Urinary bladder (tissue), 4 donors: ENCODE results near the gene FKBP2. TPM values are rescaled to one million over a fixed set of nuclear protein-coding genes. Genes with fewer than 3 reads are reported as not detected.
A peak's percentile ranks its signal among the peaks of the same experiment; 100 is the strongest.

ENCODE experiments used
- DNase-seq: peaks from one replicate; pipeline ENCODE4 v3.0.0-alpha.2; 2015; ENCODE audit errors: extremely low spot score
- H3K27ac ChIP-seq: one replicate; pipeline ENCODE4 v1.5.1; 2013; ENCODE audit warnings: low read depth, mild to moderate bottlenecking, moderate library complexity
- H3K36me3 ChIP-seq: one replicate; pipeline ENCODE4 v1.6.1; 2013; ENCODE audit warnings: mild to moderate bottlenecking, moderate library complexity; ENCODE audit not compliant: insufficient read depth
- H3K4me1 ChIP-seq: one replicate; pipeline ENCODE4 v1.6.1; 2013; ENCODE audit warnings: mild to moderate bottlenecking, moderate library complexity; ENCODE audit not compliant: insufficient read depth
- H3K4me3 ChIP-seq: one replicate; pipeline ENCODE4 v1.5.1; 2013; ENCODE audit warnings: low read depth, low read length
- WGBS: extraction: QIAGEN DNeasy Blood & Tissue Kit; methylation state at CpG from one replicate; pipeline ENCODE4 v1.1.7; 2013; 5-methylcytosine and 5-hydroxymethylcytosine counted together
- polyA plus RNA-seq: library from polyadenylated mRNA; stranded (reverse); fragments of 200-250 nt; gene quantifications from one replicate; pipeline ENCODE4 v1.2.3, GENCODE V29; 2013
- total RNA-seq: library from RNA; depleted of rRNA; stranded (reverse); fragments of >200 nt; gene quantifications from one replicate; pipeline ENCODE4 v1.2.3, GENCODE V29; 2014
- donor health status: healthy with polysubstance abuse.
- donor health status: healthy.

Gene FKBP2
- total and polyA plus RNA-seq, 2 donors = 29.2 to 167 TPM

- H3K4me1 ChIP-seq = no peaks in the 10 kb centered on the region
- no peaks in the 10 kb centered on the region for H3K36me3 ChIP-seq
- no peak overlapping the region for H3K4me3 ChIP-seq
- WGBS = 78% methylated on average over 17 of the region's 17 CpGs
- no peak overlapping the region for H3K27ac ChIP-seq
- no peak for DNase-seq
Measured at GRCh38 chr11:64276653-64277431, 35.9 kb downstream of the FKBP2 start.

GRCh38 chr11:64278576-64279190 lies 37.8 kb downstream of the FKBP2 start:
- no peak overlapping the region for H3K27ac ChIP-seq
- DNase-seq = no peak
- H3K4me1 ChIP-seq = no peaks in the 10 kb centered on the region
- 86% methylated on average over 8 of the region's 8 CpGs for WGBS
- no peak overlapping the region for H3K4me3 ChIP-seq
- no peaks in the 10 kb centered on the region for H3K36me3 ChIP-seq

DNA sequence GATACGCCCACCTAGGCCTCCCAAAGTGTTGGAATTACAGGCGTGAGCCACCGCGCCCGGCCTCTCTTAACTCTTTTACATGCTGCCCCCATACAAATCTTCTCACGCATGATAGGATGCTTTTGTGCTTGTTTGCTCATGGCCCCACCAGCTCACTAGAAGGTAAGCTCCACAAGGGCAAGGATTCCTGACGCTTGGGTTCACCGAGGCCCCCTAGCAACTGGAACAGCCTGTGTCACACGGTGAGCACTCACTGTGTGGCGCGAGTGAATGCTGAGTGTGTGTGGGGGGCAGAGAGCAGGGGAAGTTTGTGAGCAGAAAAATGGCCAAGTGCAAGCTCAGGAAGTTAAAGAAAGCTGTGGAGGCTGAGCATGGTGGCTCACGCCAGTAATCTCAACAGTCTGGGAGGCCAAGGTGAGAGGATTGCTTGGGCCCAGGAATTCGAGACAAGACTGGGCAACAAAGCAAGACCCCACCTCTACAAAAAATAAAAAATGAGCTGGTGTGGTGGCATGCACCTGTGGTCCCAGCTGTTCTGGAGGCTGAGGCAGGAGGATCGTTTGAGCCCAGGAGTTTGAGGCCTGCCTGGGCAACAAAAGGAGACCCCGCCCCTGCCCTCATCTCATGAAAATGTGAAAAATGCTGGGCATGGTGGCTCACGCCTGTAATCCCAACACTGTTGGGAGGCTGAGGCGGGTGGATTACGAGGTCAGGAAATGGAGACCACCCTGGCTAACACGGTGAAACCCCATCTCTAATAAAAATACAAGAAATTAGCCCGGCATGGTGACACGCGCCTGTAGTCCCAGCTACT lies 41.3 kb downstream of the FKBP2 start:
- WGBS = 94% methylated on average over 22 of the region's 22 CpGs
- no peaks in the 10 kb centered on the region for H3K36me3 ChIP-seq
- no peaks in the 10 kb centered on the region for H3K4me1 ChIP-seq
- H3K27ac ChIP-seq = no peak overlapping the region
- H3K4me3 ChIP-seq = no peak overlapping the region
- no peak for DNase-seq

- WGBS = 90% methylated on average over 3 of the region's 3 CpGs
- Histone ChIP-seq H3K27ac (no peak overlapping the region), H3K36me3 (no peaks in the 10 kb centered on the region), H3K4me3 (no peak overlapping the region), H3K4me1 (no peaks in the 10 kb centered on the region)
- DNase-seq = no peak
Measured at GRCh38 chr11:64283092-64283491, 42.2 kb downstream of the FKBP2 start.

DNA sequence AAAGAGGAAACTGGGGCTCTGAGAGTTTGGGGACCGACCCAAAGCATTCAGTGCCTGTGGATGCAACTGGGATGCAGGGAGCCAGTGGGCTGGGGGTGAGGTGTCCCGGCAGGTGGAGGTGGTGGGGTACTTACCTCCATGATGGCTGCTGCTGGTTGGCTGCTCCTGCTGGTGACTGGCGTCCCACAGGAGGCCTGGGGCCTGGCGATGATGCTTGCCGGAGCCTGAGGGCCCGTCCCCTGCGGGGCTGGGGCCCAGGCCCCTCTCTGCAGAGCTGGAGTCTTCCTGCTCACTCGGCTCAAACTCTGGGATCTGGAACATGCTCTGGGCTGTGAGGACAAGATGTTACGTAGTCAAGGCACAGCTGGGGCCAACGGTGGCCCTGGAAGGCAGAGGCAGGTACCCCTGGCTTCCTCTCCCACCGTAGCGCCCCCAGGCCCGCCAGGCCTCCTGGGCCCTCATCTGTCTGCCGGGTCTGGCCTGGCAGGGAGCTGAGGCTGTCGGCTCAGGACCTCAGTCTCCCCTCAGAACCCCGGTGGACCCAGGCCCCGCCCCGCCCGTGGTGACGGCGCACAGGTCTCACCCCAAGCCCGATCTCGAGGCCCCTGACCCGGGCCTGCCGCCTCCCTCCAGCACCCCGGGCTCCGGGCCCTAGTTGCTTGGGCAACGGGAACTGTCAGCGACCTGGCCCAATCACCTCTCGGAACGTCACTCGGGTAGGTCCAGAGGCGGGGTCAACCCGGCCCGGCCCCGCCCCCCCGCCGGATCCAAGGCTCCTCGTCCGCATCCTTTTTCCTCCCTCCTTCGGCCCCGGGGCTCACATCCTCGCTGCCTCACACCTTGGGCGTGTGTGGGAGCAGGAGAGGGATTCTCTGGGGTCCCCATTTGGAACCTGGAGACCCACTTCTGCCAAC lies 43.4 kb downstream of the FKBP2 start, which contains the start of gene BAD:
Gene BAD (minus strand): TSS at position 618 of the 914 bp plus-strand sequence. CDS start 297 bp downstream, at position 321.
- Histone ChIP-seq H3K4me1 (no peaks in the 10 kb centered on the region), H3K27ac (peak within 1 kb of the TSS; percentile 96), H3K36me3 (no peaks in the 10 kb centered on the region), H3K4me3 (peak within 1 kb of the TSS; percentile 75)
- peak; percentile 88 for DNase-seq
- 3% methylated on average over 44 of the region's 44 CpGs for WGBS

GRCh38 chr11:64284962-64285884 lies 44.3 kb downstream of the FKBP2 start, which contains the start of gene GPR137:
Gene GPR137, plus strand, starts transcription at chr11:64285848. Its CDS starts 677 bp downstream, at chr11:64286525.
- H3K4me3 ChIP-seq = peak within 1 kb of the TSS; percentile 75
- under 1% methylated on average over 100 of the region's 102 CpGs for WGBS
- H3K4me1 ChIP-seq = no peaks in the 10 kb centered on the region
- no peak for DNase-seq
- peak within 1 kb of the TSS; percentile 96 for H3K27ac ChIP-seq
- no peaks in the 10 kb centered on the region for H3K36me3 ChIP-seq

- Histone ChIP-seq H3K36me3 (no peaks in the 10 kb centered on the region), H3K4me3 (peak overlapping the region; percentile 75), H3K27ac (no peak overlapping the region), H3K4me1 (no peaks in the 10 kb centered on the region)
- no peak for DNase-seq
- WGBS = 25% methylated on average over 40 of the region's 40 CpGs
Measured at GRCh38 chr11:64285885-64286800, 45.2 kb downstream of the FKBP2 start.

DNA sequence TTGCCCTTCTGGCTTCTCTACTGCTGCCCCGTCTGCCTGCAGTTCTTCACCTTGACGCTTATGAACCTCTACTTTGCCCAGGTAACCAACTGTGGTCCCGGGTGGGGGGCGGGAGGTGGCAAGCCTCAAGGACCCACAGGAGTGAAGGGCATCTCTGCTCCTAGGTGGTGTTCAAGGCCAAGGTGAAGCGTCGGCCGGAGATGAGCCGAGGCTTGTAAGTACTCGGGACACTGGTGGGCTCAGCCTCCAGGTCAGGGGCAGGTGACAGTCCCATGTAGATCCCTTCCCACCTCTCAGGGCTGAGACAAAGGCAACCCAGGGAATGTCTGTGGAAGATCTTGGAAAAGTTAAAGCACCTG lies 45.9 kb downstream of the FKBP2 start:
- Histone ChIP-seq H3K4me1 (no peaks in the 10 kb centered on the region), H3K27ac (no peak overlapping the region), H3K36me3 (no peaks in the 10 kb centered on the region), H3K4me3 (no peak overlapping the region)
- no peak for DNase-seq
- 87% methylated on average over 9 of the region's 9 CpGs for WGBS

GRCh38 chr11:64287676-64288352 lies 46.9 kb downstream of the FKBP2 start:
- Histone ChIP-seq H3K4me3 (no peak overlapping the region), H3K27ac (no peak overlapping the region), H3K4me1 (peaks cover 3% of the 10 kb centered on the region), H3K36me3 (no peaks in the 10 kb centered on the region)
- no peak for DNase-seq
- WGBS = 95% methylated on average over 33 of the region's 33 CpGs

GRCh38 chr11:64288353-64288750 lies 47.5 kb downstream of the FKBP2 start:
- Histone ChIP-seq H3K4me1 (peaks cover 3% of the 10 kb centered on the region), H3K4me3 (no peak overlapping the region), H3K36me3 (no peaks in the 10 kb centered on the region), H3K27ac (no peak overlapping the region)
- no peak for DNase-seq
- WGBS = 91% methylated on average over 9 of the region's 9 CpGs

DNA sequence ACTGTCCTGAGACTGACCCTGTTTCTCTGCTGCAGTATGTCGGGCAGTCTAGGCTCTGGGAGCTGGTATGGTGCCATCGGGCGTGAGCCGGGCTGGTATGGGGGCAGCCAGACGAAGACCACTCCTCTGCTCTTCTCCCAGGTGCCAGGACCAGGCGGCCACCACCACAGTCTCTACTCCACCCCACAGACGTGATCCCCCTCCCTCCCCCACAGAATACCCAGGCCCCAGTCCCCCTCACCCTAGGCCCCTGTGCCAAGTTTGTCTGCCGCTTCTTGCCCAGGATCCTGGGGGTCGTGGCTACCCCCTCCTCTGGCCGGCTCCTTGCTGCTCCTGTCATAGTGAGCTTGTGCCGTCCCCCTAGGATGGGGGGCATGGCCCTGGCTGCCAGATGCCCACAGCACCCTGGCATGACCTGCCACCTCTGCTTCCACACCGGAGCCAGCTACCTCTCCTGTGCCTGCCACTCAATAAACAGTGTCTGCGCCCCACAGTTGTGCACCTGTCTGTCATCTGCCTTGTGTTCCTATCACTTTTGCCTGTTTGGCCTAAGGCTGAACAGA lies 48.2 kb downstream of the FKBP2 start:
- no peak for DNase-seq
- no peaks in the 10 kb centered on the region for H3K36me3 ChIP-seq
- H3K4me1 ChIP-seq = peaks cover 3% of the 10 kb centered on the region
- H3K4me3 ChIP-seq = no peak overlapping the region
- WGBS = 93% methylated on average over 13 of the region's 13 CpGs
- no peak overlapping the region for H3K27ac ChIP-seq
